GM21526 (cell line): Measurements from ENCODE around the gene CPVL.
"Not testable (repeated sequence)": the region's sequence is repeated elsewhere in the genome, so short reads cannot be mapped to it uniquely, and the experiment has no call there.

Experiments used
- ATAC-seq: cut with Tn5 transposase; IDR thresholded peaks from one replicate; pipeline ENCODE4 v1.9.1; 2021; ENCODE audit warnings: moderate library complexity; ENCODE audit not compliant: unreplicated experiment, low FRiP score

CPVL gene

GRCh38 chr7:29122759-29123158, 23.6 kb downstream of the CPVL start:
- ATAC-seq: no peak

- no peak for ATAC-seq
These were observed 24.3 kb downstream of the CPVL start for GRCh38 chr7:29122081-29122480.

GRCh38 chr7:29120955-29121354, 25.4 kb downstream of the CPVL start:
- no peak for ATAC-seq

GRCh38 chr7:29119538-29119937, 26.8 kb downstream of the CPVL start:
- ATAC-seq: no peak

GRCh38 chr7:29116361-29117200, 29.8 kb downstream of the CPVL start:
- ATAC-seq: no peak

GRCh38 chr7:29115753-29116152, 30.6 kb downstream of the CPVL start:
- ATAC-seq: no peak

GRCh38 chr7:29115130-29115687, 31.1 kb downstream of the CPVL start:
- no peak for ATAC-seq

- not testable (repeated sequence) for ATAC-seq
These were observed 32.1 kb downstream of the CPVL start for GRCh38 chr7:29114266-29114665.

GRCh38 chr7:29113384-29114102, 32.8 kb downstream of the CPVL start:
- ATAC-seq: no peak

- no peak for ATAC-seq
These were observed 33.6 kb downstream of the CPVL start for GRCh38 chr7:29112721-29113120.

- ATAC-seq: no peak
These were observed 36.4 kb downstream of the CPVL start for GRCh38 chr7:29109899-29110298.

- ATAC-seq: no peak
These were observed 37.0 kb downstream of the CPVL start for GRCh38 chr7:29109358-29109757.

GRCh38 chr7:29107056-29107455, 39.3 kb downstream of the CPVL start:
- ATAC-seq: no peak

- ATAC-seq: no peak
These were observed 39.7 kb downstream of the CPVL start for GRCh38 chr7:29106669-29106988.

GRCh38 chr7:29105752-29106668, 40.3 kb downstream of the CPVL start:
- peak; percentile 72 for ATAC-seq

- no peak for ATAC-seq
These were observed 41.1 kb downstream of the CPVL start for GRCh38 chr7:29105191-29105590.

- ATAC-seq: no peak
These were observed 43.7 kb downstream of the CPVL start for GRCh38 chr7:29102558-29103151.

GRCh38 chr7:29100924-29101323, 45.4 kb downstream of the CPVL start:
- ATAC-seq: no peak

- ATAC-seq: no peak
These were observed 46.2 kb downstream of the CPVL start for GRCh38 chr7:29099896-29100847.
